ENCODE results near the gene VAT1L.

- TF ChIP-seq, protein P1, sequence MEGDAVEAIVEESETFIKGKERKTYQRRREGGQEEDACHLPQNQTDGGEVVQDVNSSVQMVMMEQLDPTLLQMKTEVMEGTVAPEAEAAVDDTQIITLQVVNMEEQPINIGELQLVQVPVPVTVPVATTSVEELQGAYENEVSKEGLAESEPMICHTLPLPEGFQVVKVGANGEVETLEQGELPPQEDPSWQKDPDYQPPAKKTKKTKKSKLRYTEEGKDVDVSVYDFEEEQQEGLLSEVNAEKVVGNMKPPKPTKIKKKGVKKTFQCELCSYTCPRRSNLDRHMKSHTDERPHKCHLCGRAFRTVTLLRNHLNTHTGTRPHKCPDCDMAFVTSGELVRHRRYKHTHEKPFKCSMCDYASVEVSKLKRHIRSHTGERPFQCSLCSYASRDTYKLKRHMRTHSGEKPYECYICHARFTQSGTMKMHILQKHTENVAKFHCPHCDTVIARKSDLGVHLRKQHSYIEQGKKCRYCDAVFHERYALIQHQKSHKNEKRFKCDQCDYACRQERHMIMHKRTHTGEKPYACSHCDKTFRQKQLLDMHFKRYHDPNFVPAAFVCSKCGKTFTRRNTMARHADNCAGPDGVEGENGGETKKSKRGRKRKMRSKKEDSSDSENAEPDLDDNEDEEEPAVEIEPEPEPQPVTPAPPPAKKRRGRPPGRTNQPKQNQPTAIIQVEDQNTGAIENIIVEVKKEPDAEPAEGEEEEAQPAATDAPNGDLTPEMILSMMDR (IDR thresholded peaks at IDR 0.05): no peak
- TF ChIP-seq POLR2A (IDR thresholded peaks at IDR 0.05): no peak
Measured at GRCh38 chr16:77974883-77975282, 186.5 kb downstream of the VAT1L start.

All from Peyer's patch (tissue), 4 donors.